Parathyroid adenoma (tissue), 2 donors: ENCODE results near the gene ST7.
"Not testable (repeated sequence)": the region's sequence is repeated elsewhere in the genome, so short reads cannot be mapped to it uniquely, and the experiment has no call there.

Experiments used
- H2AFZ ChIP-seq: fragments of 300-600 bp; sonication (generic); one replicate; pipeline ENCODE4 v1.7.0; 2017; ENCODE audit warnings: antibody characterized with exemption, mild to moderate bottlenecking
- H3K27ac ChIP-seq: fragments of 300-600 bp; sonication (generic); one replicate; pipeline ENCODE4 v1.7.0; 2017
- H3K27me3 ChIP-seq: fragments of 300-600 bp; sonication (generic); one replicate; pipeline ENCODE4 v1.7.0; 2017; ENCODE audit warnings: low read length; ENCODE audit not compliant: control insufficient read depth, insufficient read depth
- H3K36me3 ChIP-seq: fragments of 300-600 bp; sonication (generic); one replicate; pipeline ENCODE4 v1.7.0; 2017; ENCODE audit warnings: low read length; ENCODE audit not compliant: control insufficient read depth, insufficient read depth
- H3K4me1 ChIP-seq: fragments of 300-600 bp; sonication (generic); one replicate; pipeline ENCODE4 v1.7.0; 2017; ENCODE audit warnings: control low read depth
- H3K4me2 ChIP-seq: fragments of 300-600 bp; sonication (generic); one replicate; pipeline ENCODE4 v1.7.0; 2017; ENCODE audit warnings: low read length
- H3K4me3 ChIP-seq: fragments of 300-600 bp; sonication (generic); one replicate; pipeline ENCODE4 v1.7.0; 2017; ENCODE audit warnings: low read depth, low read length
- H3K79me2 ChIP-seq: fragments of 300-600 bp; sonication (generic); one replicate; pipeline ENCODE4 v1.7.0; 2017; ENCODE audit warnings: control low read depth
- H3K9ac ChIP-seq: fragments of 300-600 bp; sonication (generic); one replicate; pipeline ENCODE4 v1.7.0; 2017; ENCODE audit warnings: mild to moderate bottlenecking
- H3K9me3 ChIP-seq: fragments of 300-600 bp; sonication (generic); one replicate; pipeline ENCODE4 v1.7.0; 2017; ENCODE audit warnings: low read length; ENCODE audit not compliant: control insufficient read depth
- CTCF ChIP-seq: fragments of 300-600 bp; sonication (generic); IDR thresholded peaks from one replicate; pipeline ENCODE4 v1.7.0; 2017; ENCODE audit warnings: antibody characterized with exemption, mild to moderate bottlenecking
- donor health status: primary hyperparathyroidism.

The ST7 gene

GRCh38 chr7:116971869-116972268 lies 18.6 kb downstream of the ST7 start:
- Histone ChIP-seq H3K4me3 (no peak overlapping the region), H3K9me3 (no peaks in the 10 kb centered on the region), H3K36me3 (no peaks in the 10 kb centered on the region), H3K79me2 (peaks cover 14% of the 10 kb centered on the region), H3K27me3 (no peaks in the 10 kb centered on the region), H2AFZ (no peak overlapping the region), H3K9ac (no peak overlapping the region), H3K4me1 (no peaks in the 10 kb centered on the region), H3K27ac (no peak overlapping the region), H3K4me2 (no peak overlapping the region)
- TF ChIP-seq CTCF: no peak

- not testable (repeated sequence) for H3K4me2 ChIP-seq, H3K27ac ChIP-seq, H3K9me3 ChIP-seq, H3K27me3 ChIP-seq, H3K79me2 ChIP-seq, H3K36me3 ChIP-seq, H3K9ac ChIP-seq, H3K4me1 ChIP-seq, H3K4me3 ChIP-seq, H2AFZ ChIP-seq
These were observed 21.7 kb downstream of the ST7 start for GRCh38 chr7:116975024-116975423.

GRCh38 chr7:116977172-116977571 lies 23.9 kb downstream of the ST7 start:
- Histone ChIP-seq H2AFZ (no peak overlapping the region), H3K27ac (no peak overlapping the region), H3K9me3 (no peaks in the 10 kb centered on the region), H3K27me3 (no peaks in the 10 kb centered on the region), H3K79me2 (peaks cover 5% of the 10 kb centered on the region), H3K4me3 (no peak overlapping the region), H3K9ac (no peak overlapping the region), H3K4me1 (no peaks in the 10 kb centered on the region), H3K4me2 (no peak overlapping the region), H3K36me3 (no peaks in the 10 kb centered on the region)
- no peak for TF ChIP-seq CTCF

- H3K9me3 ChIP-seq: no peaks in the 10 kb centered on the region
- peaks cover 5% of the 10 kb centered on the region for H3K79me2 ChIP-seq
- no peak overlapping the region for H2AFZ ChIP-seq
- no peaks in the 10 kb centered on the region for H3K4me1 ChIP-seq
- H3K27ac ChIP-seq: no peak overlapping the region
- no peaks in the 10 kb centered on the region for H3K27me3 ChIP-seq
- no peak overlapping the region for H3K4me3 ChIP-seq
- no peaks in the 10 kb centered on the region for H3K36me3 ChIP-seq
- H3K4me2 ChIP-seq: no peak overlapping the region
- H3K9ac ChIP-seq: no peak overlapping the region
- no peak for TF ChIP-seq CTCF
These were observed 24.7 kb downstream of the ST7 start for GRCh38 chr7:116978006-116978405.

- Histone ChIP-seq H3K36me3 (no peaks in the 10 kb centered on the region), H3K4me2 (no peak overlapping the region), H3K27me3 (no peaks in the 10 kb centered on the region), H3K79me2 (peaks cover 3% of the 10 kb centered on the region), H2AFZ (no peak overlapping the region), H3K4me3 (no peak overlapping the region), H3K27ac (no peak overlapping the region), H3K9ac (no peak overlapping the region), H3K9me3 (no peaks in the 10 kb centered on the region), H3K4me1 (no peaks in the 10 kb centered on the region)
- no peak for TF ChIP-seq CTCF
These were observed 26.1 kb downstream of the ST7 start for GRCh38 chr7:116979430-116979829.
